Effector CD8-positive, alpha-beta T cell (primary cell): ENCODE results near the gene SUB1.

Experiments used
- DNase-seq: peaks from one replicate; lab custom pipeline; 2025; lab: John Stamatoyannopoulos, UW

The SUB1 gene

GRCh38 chr5:32642276-32643002 is 57.1 kb downstream of the SUB1 start:
- DNase-seq: no peak

- DNase-seq: no peak
Observed at GRCh38 chr5:32645246-32645645, 59.9 kb downstream of the SUB1 start.

DNA sequence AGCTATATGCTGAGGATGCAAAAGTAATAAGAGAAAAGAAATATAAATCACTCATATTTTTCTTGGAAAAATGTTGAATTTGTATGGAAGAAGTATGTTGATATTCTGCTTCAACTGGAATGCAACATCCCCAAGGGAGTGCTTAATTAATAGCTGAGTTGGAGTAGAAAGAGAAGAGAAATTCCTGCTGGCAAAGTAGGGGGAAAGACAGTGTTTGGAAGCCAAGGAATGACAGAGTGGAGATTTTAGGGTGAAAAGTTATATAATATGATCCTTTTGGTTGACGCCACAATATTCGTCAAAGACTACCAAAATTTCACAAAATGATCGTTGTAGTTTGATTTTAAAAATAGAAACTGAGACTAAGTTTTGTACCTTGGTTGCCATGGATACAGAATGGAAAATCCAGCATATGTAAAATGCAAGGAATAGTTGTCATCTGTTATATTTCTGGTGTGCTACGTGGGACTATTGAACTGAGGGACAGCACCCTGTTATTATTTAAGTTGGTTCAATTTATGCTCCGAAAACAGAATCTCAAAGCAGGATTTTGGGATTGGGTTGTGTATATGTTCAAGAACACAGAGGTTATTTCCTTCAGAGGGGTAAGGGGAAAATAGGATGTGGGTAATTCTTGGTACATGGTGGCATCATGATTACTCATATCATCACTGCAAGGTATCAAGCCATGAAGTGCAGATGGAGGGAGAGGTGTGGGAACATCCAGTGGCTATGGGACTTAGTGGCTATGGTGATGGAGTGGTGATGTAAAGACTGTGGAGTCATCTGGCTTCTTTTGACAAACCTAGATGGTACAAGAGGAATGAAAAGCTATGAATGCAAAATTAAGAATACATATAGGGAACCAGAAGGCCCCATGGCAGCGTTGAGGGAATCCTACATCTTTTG is 61.0 kb downstream of the SUB1 start:
- no peak for DNase-seq

GRCh38 chr5:32651088-32651487 is 65.7 kb downstream of the SUB1 start:
- no peak for DNase-seq

DNA sequence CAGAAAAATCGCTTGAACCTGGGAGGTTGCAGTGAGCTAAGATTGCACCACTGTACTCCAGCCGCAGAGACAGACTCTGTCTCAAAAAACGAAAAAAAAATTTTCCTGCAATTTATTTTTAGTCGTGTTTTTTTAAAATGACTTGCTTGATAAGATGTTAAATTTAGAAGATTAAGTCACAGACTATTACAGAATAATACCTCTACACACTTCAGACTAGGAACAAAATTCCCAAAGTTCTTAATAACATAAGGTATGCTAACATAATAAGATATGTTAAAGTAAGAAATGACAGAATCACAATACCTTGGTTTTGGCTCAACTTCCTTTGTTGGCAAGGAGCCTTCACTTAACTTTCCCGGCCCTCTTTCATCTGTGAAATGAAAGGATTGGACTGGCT is 66.3 kb downstream of the SUB1 start:
- DNase-seq: no peak
